Lung (tissue), 12 donors: ENCODE measurements around the gene GNAO1. TPM values are rescaled to one million over a fixed set of nuclear protein-coding genes. Genes with fewer than 3 reads are reported as not detected.

Source experiments
- ATAC-seq: fragments of 200-7000 bp; cut with Tn5 transposase; one replicate; pipeline ENCODE4 v1.9.1; 2020; ENCODE audit warnings: moderate number of reproducible peaks; ENCODE audit not compliant: insufficient read depth, low FRiP score
- DNase-seq, 3 donors: peaks; one replicate each; pipeline ENCODE4 v3.0.0-alpha.2; 2013 to 2017
- H3K27ac ChIP-seq, 2 donors: one replicate each; pipeline ENCODE4 v1.5.1; 2013; ENCODE audit warnings: mild to moderate bottlenecking in 2 of 2, moderate library complexity in 2 of 2, control low read depth in 1 of 2, inconsistent platforms in 1 of 2, low read depth in 1 of 2, low read length in 1 of 2
- H3K27me3 ChIP-seq, 3 donors: one replicate each; pipeline ENCODE4 v1.5.1; 2013; ENCODE audit warnings: low read length in 2 of 3; ENCODE audit not compliant: control insufficient read depth in 3 of 3, insufficient read depth in 3 of 3
- H3K36me3 ChIP-seq, 4 donors: one replicate each; pipeline ENCODE4 v1.5.1; 2013; ENCODE audit warnings: low read length in 4 of 4, mild to moderate bottlenecking in 1 of 4, moderate library complexity in 1 of 4; ENCODE audit not compliant: control insufficient read depth in 4 of 4, insufficient read depth in 4 of 4
- H3K4me1 ChIP-seq, 5 donors: one replicate each; pipeline ENCODE4 v1.5.1; 2013; ENCODE audit warnings: low read length in 5 of 5, mild to moderate bottlenecking in 2 of 5, moderate library complexity in 1 of 5; ENCODE audit not compliant: control insufficient read depth in 5 of 5, insufficient read depth in 5 of 5
- H3K4me3 ChIP-seq: one replicate; pipeline ENCODE4 v1.5.1; 2013; ENCODE audit warnings: mild to moderate bottlenecking, control low read depth, moderate library complexity
- H3K9ac ChIP-seq, 2 donors: one replicate each; pipeline ENCODE4 v1.5.1; 2013; ENCODE audit warnings: low read length in 2 of 2, control low read depth in 1 of 2; ENCODE audit not compliant: insufficient read depth in 1 of 2
- H3K9me3 ChIP-seq, 4 donors: one replicate each; pipeline ENCODE4 v1.5.1; 2013; ENCODE audit warnings: low read length in 3 of 4, mild to moderate bottlenecking in 1 of 4, moderate library complexity in 1 of 4; ENCODE audit not compliant: control insufficient read depth in 4 of 4, insufficient read depth in 3 of 4
- CTCF ChIP-seq: IDR thresholded peaks from 2 replicates; pipeline ENCODE4 v1.5.1; 2012; ENCODE audit warnings: mild to moderate bottlenecking; ENCODE audit errors: control extremely low read depth, extremely low read depth
- WGBS, 2 donors: extraction: QIAGEN DNeasy Blood & Tissue Kit; methylation state at CpG; one replicate each; pipeline ENCODE4 v1.1.7; 2013; 5-methylcytosine and 5-hydroxymethylcytosine counted together
- polyA plus RNA-seq, 2 donors: library from polyadenylated mRNA; stranded (reverse); fragments of 200-250 nt; gene quantifications; one replicate each; pipeline ENCODE4 v1.2.1, GENCODE V29; 2013
- total RNA-seq, 2 donors: library from RNA; depleted of rRNA in 1 of 2; stranded (reverse); fragments of >200 nt in 1 of 2; gene quantifications; one replicate each; pipeline ENCODE4 v1.2.1, GENCODE V29; 2014 to 2021
- donor health status: control.
- donor health status: control.
- donor health status: Bipolar disorder and iron deficiency.
- donor health status: healthy.
- donor health status: DM: yes; HTN: yes; CAD: no.

Gene GNAO1
- total and polyA plus RNA-seq, 4 donors, result 0.33 to 5.2 (median 0.76) TPM

- Histone ChIP-seq H3K4me3 (no peak overlapping the region), H3K9me3 (peaks cover 0 to 4% (median 0%) of the 10 kb centered on the region in 4 donors), H3K27ac (no peak overlapping the region), H3K27me3 (peaks cover 0 to 4% (median 0%) of the 10 kb centered on the region in 3 donors), H3K9ac (no peak overlapping the region), H3K4me1 (peaks cover 0 to 22% (median 0%) of the 10 kb centered on the region in 5 donors), H3K36me3 (no peaks in the 10 kb centered on the region)
- 77 to 89% methylated on average over 2 of the region's 2 CpGs for WGBS, 2 donors
- DNase-seq (no peak), ATAC-seq (no peak)
- no peak for TF ChIP-seq CTCF
These were observed 39.7 kb upstream of the GNAO1 start for GRCh38 chr16:56151621-56152020.

- no peak overlapping the region for H3K4me3 ChIP-seq
- 70 to 83% methylated on average over 4 of the region's 4 CpGs for WGBS, 2 donors
- no peak overlapping the region for H3K27ac ChIP-seq
- TF ChIP-seq CTCF, result no peak
- peaks cover 0 to 7% (median 0%) of the 10 kb centered on the region in 5 donors for H3K4me1 ChIP-seq
- H3K9me3 ChIP-seq, result no peaks in the 10 kb centered on the region
- H3K36me3 ChIP-seq, result no peaks in the 10 kb centered on the region
- H3K27me3 ChIP-seq, result no peaks in the 10 kb centered on the region
- no peak overlapping the region for H3K9ac ChIP-seq
- ATAC-seq (no peak), DNase-seq (peak in 2 of 3 donors; percentile 26 to 34)
These were observed 29.6 kb upstream of the GNAO1 start for GRCh38 chr16:56161658-56162057.

GRCh38 chr16:56163089-56163488, 28.2 kb upstream of the GNAO1 start:
- Histone ChIP-seq H3K27me3 (no peaks in the 10 kb centered on the region), H3K9ac (no peak overlapping the region), H3K4me3 (no peak overlapping the region), H3K9me3 (no peaks in the 10 kb centered on the region), H3K4me1 (peaks cover 0 to 7% (median 3%) of the 10 kb centered on the region in 5 donors), H3K36me3 (no peaks in the 10 kb centered on the region), H3K27ac (no peak overlapping the region)
- ATAC-seq (no peak), DNase-seq (peak in 1 of 3 donors; percentile 9)
- no peak for TF ChIP-seq CTCF
- 81 to 83% methylated on average over 1 of the region's 1 CpG for WGBS, 2 donors

- no peak for TF ChIP-seq CTCF
- 87 to 91% methylated on average over 2 of the region's 2 CpGs for WGBS, 2 donors
- no peak overlapping the region for H3K27ac ChIP-seq
These were observed 27.4 kb upstream of the GNAO1 start for GRCh38 chr16:56163938-56164337.

More at GRCh38 chr16:56163938-56164337, 27.4 kb upstream of the GNAO1 start:
- H3K4me1 ChIP-seq, result peaks cover 0 to 12% (median 3%) of the 10 kb centered on the region in 5 donors
- ATAC-seq (no peak), DNase-seq (no peak)
- no peak overlapping the region for H3K4me3 ChIP-seq
- H3K27me3 ChIP-seq, result no peaks in the 10 kb centered on the region
- H3K9me3 ChIP-seq, result no peaks in the 10 kb centered on the region
- H3K9ac ChIP-seq, result no peak overlapping the region
- no peaks in the 10 kb centered on the region for H3K36me3 ChIP-seq
